KMS-11 (cell line): ENCODE data around the gene SLC22A16.

Experiments used
- H2AFZ ChIP-seq: fragments of 200-600 bp; sonication (generic); 2 replicates; pipeline ENCODE4 v1.6.1; 2016; ENCODE audit warnings: antibody characterized with exemption, mixed run types, low read depth
- H3K27ac ChIP-seq: fragments of 200-600 bp; sonication (generic); 2 replicates; pipeline ENCODE4 v1.6.1; 2016; ENCODE audit warnings: mild to moderate bottlenecking, mixed run types
- H3K27me3 ChIP-seq: fragments of 200-600 bp; sonication (generic); 2 replicates; pipeline ENCODE4 v1.6.1; 2017; ENCODE audit warnings: mild to moderate bottlenecking, low read depth, mixed run types, moderate library complexity; ENCODE audit not compliant: insufficient read depth
- H3K36me3 ChIP-seq: fragments of 200-600 bp; sonication (generic); 2 replicates; pipeline ENCODE4 v1.6.1; 2017; ENCODE audit warnings: mild to moderate bottlenecking, mixed run types; ENCODE audit not compliant: insufficient read depth
- H3K4me1 ChIP-seq: fragments of 200-600 bp; sonication (generic); 2 replicates; pipeline ENCODE4 v1.6.1; 2016; ENCODE audit warnings: mild to moderate bottlenecking, low read depth, mixed run types; ENCODE audit not compliant: poor library complexity, severe bottlenecking
- H3K4me2 ChIP-seq: fragments of 200-600 bp; sonication (generic); 2 replicates; pipeline ENCODE4 v1.7.0; 2016; ENCODE audit warnings: mild to moderate bottlenecking, mixed run types
- H3K4me3 ChIP-seq: fragments of 200-600 bp; sonication (generic); IDR thresholded peaks from 2 replicates; pipeline ENCODE4 v1.6.1; 2017; ENCODE audit warnings: low read depth, low read length, mixed read lengths; ENCODE audit not compliant: insufficient read depth
- H3K79me2 ChIP-seq: fragments of 200-600 bp; sonication (generic); 2 replicates; pipeline ENCODE4 v1.6.1; 2016; ENCODE audit warnings: low read depth, mixed run types; ENCODE audit not compliant: insufficient read depth
- H3K9ac ChIP-seq: fragments of 200-600 bp; sonication (generic); 2 replicates; pipeline ENCODE4 v1.6.1; 2016; ENCODE audit warnings: mild to moderate bottlenecking, mixed run types
- H4K20me1 ChIP-seq: fragments of 200-600 bp; sonication (generic); 2 replicates; pipeline ENCODE4 v1.6.1; 2016; ENCODE audit warnings: mild to moderate bottlenecking, mixed run types; ENCODE audit not compliant: insufficient read depth
- CTCF ChIP-seq: fragments of 200-600 bp; sonication (generic); conservative IDR thresholded peaks from 2 replicates; pipeline ENCODE4 v1.6.1; 2017; ENCODE audit warnings: low read depth, mild to moderate bottlenecking, antibody characterized with exemption, low read length, moderate library complexity, mixed read lengths

Gene SLC22A16

DNA sequence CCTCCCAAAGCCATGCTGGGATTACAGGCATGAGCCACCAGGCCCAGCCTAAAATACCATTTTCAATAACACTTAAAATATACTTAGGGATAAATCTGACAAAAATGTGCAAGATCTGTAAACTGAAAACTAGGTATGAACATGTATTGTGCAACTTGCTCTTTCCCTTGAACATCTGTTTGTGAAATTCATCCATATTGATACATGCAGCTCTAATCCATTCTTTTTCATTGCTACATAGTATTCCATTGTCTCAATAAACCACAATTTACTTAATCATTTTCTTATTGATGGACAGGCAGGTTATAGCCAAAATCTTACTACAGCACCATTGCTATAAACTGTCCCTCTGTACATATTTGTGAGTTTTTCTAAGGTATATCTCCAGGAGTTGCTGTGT lies 4.7 kb upstream of the SLC22A16 start:
- H3K9ac ChIP-seq: no peak overlapping the region
- no peaks in the 10 kb centered on the region for H3K36me3 ChIP-seq
- no peaks in the 10 kb centered on the region for H3K79me2 ChIP-seq
- H3K4me1 ChIP-seq: no peaks in the 10 kb centered on the region
- H3K4me2 ChIP-seq: no peak overlapping the region
- H3K4me3 ChIP-seq: no peak overlapping the region
- H4K20me1 ChIP-seq: no peaks in the 10 kb centered on the region
- H2AFZ ChIP-seq: no peak overlapping the region
- H3K27me3 ChIP-seq: no peaks in the 10 kb centered on the region
- no peak overlapping the region for H3K27ac ChIP-seq
- no peak for TF ChIP-seq CTCF

GRCh38 chr6:110475066-110475653 lies 1.3 kb downstream of the SLC22A16 start:
- H3K79me2 ChIP-seq: no peaks in the 10 kb centered on the region
- H3K9ac ChIP-seq: no peak overlapping the region
- H3K36me3 ChIP-seq: no peaks in the 10 kb centered on the region
- no peaks in the 10 kb centered on the region for H4K20me1 ChIP-seq
- no peak overlapping the region for H3K4me3 ChIP-seq
- no peak overlapping the region for H3K27ac ChIP-seq
- no peaks in the 10 kb centered on the region for H3K4me1 ChIP-seq
- H3K4me2 ChIP-seq: no peak overlapping the region
- H3K27me3 ChIP-seq: no peaks in the 10 kb centered on the region
- no peak overlapping the region for H2AFZ ChIP-seq
- TF ChIP-seq CTCF: no peak

- Histone ChIP-seq H3K36me3 (no peaks in the 10 kb centered on the region), H3K27ac (no peak overlapping the region), H3K4me1 (no peaks in the 10 kb centered on the region), H3K4me3 (no peak overlapping the region), H4K20me1 (no peaks in the 10 kb centered on the region), H3K79me2 (no peaks in the 10 kb centered on the region), H3K9ac (no peak overlapping the region), H3K27me3 (no peaks in the 10 kb centered on the region), H2AFZ (no peak overlapping the region), H3K4me2 (no peak overlapping the region)
- no peak for TF ChIP-seq CTCF
Measured at GRCh38 chr6:110474500-110474899, 1.9 kb downstream of the SLC22A16 start.

- H3K4me3 ChIP-seq: no peak overlapping the region
- no peaks in the 10 kb centered on the region for H3K36me3 ChIP-seq
- H3K79me2 ChIP-seq: no peaks in the 10 kb centered on the region
- no peaks in the 10 kb centered on the region for H4K20me1 ChIP-seq
- TF ChIP-seq CTCF: no peak
- no peaks in the 10 kb centered on the region for H3K27me3 ChIP-seq
- H3K27ac ChIP-seq: no peak overlapping the region
- no peaks in the 10 kb centered on the region for H3K4me1 ChIP-seq
- no peak overlapping the region for H2AFZ ChIP-seq
- no peak overlapping the region for H3K4me2 ChIP-seq
- no peak overlapping the region for H3K9ac ChIP-seq
Measured at GRCh38 chr6:110472739-110473138, 3.7 kb downstream of the SLC22A16 start.
